Measurements from ENCODE around the gene ATCAY.

DNA sequence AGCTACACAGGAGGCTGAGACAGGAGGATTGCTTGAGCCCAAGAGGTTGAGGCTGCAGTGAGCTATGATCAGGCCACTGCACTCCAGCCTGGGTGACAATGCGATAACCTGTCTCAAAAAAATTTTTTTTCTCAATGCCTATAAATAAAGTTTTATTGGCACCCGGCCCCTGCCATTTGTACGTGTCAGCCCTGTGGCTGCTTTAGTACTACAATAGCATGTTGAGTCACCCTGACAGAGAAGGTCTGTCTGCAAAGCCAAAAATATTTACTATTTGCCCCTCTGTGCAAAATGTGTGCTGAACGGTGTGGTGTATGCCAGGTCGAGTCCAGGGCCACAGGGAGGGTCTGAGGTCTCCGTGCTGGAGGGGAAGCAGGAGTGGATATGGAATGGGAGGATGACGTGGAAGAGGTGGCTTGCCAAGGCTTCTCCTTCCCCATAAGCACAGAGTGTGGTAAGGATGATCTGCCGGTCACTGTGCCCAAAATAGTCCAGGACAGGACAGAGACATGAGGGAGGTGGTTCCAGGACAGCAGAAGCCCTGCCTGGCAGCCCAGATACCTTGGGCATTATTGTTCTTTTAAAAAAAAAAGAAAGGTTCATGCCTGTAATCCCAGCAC is 62.4 kb downstream of the ATCAY start:
- TF ChIP-seq, protein P1, sequence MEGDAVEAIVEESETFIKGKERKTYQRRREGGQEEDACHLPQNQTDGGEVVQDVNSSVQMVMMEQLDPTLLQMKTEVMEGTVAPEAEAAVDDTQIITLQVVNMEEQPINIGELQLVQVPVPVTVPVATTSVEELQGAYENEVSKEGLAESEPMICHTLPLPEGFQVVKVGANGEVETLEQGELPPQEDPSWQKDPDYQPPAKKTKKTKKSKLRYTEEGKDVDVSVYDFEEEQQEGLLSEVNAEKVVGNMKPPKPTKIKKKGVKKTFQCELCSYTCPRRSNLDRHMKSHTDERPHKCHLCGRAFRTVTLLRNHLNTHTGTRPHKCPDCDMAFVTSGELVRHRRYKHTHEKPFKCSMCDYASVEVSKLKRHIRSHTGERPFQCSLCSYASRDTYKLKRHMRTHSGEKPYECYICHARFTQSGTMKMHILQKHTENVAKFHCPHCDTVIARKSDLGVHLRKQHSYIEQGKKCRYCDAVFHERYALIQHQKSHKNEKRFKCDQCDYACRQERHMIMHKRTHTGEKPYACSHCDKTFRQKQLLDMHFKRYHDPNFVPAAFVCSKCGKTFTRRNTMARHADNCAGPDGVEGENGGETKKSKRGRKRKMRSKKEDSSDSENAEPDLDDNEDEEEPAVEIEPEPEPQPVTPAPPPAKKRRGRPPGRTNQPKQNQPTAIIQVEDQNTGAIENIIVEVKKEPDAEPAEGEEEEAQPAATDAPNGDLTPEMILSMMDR (IDR thresholded peaks at IDR 0.05), result no peak
- no peak for TF ChIP-seq POLR2A (IDR thresholded peaks at IDR 0.05)
